GM19351 (cell line): ENCODE results near the gene PNPO.
A peak's percentile ranks its signal among the peaks of the same experiment; 100 is the strongest.

Experiments
- ATAC-seq: cut with Tn5 transposase; IDR thresholded peaks from one replicate; pipeline ENCODE4 v1.9.1; 2021; ENCODE audit warnings: mild to moderate bottlenecking, moderate library complexity; ENCODE audit not compliant: unreplicated experiment

The PNPO gene

DNA sequence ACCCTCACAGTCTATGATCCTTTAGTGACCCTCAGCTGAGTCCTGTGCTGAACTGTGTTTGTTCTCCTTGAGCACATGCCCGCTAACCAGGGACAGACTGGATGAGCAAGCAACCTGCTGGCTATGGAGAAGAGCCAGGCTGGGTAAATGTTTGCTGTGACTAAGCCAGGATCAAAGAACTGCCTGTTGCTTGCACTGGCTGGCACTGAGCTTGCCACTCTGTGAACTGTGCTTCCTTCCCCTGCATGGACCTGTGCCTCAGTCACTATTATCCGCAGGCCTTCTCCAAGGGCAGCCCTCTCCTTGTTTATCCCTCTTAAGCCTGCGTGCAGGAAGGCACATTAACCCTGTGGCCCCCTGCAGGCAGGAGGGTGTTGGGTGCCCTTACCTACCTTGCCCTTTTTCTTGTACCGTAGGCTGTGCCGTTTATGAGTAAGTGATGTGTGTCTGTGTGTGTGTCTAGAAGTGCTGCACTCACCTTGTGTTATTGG, 7.4 kb downstream of the PNPO start:
- ATAC-seq = no peak

DNA sequence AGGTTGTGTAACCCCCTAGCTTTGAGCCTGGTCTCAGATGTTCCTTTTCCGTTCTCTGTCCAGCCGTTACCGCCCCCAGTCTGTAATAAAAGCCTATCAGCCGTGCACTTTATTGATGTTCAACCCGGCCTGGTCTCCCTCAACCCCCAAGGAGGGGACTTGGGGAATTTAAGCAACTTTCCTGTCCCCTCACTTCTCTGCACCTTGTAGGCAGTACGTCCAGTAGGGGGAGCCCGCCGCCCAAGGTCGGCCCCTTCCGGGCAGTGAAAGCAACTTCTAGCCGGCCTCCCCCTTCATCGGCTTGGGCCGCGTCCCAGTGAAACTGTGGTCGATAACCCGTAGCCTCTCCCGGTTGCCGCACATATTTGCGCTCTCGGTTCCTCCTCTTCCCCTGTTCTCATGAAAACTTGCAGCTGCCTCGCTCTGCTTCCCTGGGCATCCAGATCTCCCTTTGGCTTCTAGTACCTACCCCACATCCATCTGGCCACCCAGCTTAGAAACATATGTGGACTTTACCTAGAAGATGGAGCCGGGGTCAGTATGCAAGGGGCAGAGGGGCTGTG, 7.9 kb downstream of the PNPO start:
- ATAC-seq = peak; percentile 63

DNA sequence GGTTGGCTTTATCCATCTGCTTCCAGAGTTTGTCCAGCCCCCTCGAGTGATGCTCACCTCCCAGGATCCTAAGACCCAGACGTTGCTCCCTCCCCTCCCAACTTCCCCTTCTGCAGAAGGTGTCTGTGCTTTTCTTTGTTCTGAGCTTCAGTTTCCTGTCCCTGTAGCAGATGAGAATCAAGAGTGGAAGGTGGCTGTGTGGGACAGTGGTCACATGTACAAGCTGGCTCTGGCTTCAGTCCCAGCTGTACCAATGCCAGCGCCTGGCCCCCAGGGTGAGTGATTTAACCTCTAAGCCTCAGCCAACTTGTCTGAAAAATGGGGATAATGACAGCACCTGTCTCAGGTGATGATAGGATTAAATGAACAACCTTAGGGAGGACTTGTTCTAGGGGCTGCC, 8.6 kb downstream of the PNPO start:
- ATAC-seq = no peak

DNA sequence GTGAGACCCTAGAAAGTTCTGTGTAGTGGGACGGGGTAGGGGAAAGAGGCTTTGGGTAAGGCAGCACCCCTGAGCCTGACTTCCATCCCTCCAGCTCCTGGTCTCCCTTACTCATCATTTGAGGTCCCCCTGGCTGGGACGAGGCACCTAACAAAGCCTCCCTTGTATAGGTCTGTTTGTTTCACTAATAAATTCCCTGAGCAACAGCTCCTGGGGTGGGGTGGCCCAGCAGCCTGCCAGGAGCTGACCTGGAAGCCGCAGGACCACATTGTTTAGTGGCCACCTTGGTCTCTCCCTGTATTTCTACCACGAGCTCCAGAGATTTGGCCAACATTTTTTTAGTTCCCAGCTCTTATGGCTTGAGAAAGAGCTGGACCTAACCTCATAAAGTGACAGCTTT, 9.1 kb downstream of the PNPO start:
- no peak for ATAC-seq

DNA sequence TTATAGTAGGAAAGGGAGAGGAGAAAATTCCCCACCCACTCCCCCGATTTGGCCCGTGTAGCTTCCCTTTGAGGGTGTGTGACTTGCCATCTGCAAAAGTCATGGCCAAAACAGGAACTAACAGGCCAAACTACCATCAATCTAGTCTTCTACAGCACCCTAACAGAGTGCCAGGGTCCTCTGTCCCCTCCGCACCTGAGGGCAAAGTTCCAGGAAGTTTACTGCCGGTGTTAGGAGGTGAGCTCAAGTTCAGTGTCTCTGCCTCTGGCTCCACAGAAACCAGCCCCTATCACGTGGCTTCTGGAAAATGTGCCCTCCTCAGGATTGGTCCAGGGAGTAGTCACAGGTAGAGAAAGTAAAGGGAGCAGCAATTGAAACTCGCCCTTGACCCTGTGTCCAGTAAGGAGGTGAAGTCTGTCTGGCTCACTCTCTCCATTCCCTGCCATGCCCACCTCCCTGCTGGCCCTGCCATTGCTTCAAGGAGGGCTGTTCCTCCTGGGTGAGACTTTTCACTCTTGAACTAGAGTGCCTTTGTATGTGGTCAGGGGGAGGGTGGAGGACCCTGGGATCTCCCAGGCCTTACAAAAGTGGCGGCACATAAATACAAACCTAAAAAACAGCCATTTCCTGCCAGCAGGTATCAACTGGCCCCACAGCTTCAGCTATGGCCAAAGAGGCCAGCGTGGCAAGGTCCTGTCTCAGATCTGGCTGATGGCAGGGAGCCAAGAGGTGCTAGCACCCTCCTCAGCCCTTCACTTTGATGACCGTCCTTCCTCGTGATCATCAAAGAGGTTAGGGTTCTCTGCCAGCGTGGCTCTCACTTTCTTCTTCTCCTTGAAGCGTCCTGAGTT, 11.0 kb downstream of the PNPO start:
- ATAC-seq = no peak

DNA sequence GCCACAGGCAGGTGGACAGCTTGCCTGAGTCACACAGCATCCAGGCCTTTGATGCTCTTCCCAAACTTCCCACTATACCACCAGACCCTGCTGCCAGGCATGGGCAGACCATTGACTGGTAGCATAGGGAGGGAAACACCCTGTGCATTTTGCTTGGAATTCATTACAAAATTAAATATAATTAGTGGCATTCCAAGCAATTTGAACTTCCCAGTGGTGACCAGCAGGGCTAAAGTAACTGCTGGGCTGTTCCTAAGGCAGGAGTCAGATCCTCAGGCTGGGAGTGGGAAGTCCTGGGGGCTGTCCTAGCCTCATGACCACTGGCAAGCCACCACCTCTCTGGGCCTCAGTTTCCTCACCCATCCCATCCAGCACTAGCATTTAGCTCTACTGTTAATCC, 12.5 kb downstream of the PNPO start:
- ATAC-seq = no peak

DNA sequence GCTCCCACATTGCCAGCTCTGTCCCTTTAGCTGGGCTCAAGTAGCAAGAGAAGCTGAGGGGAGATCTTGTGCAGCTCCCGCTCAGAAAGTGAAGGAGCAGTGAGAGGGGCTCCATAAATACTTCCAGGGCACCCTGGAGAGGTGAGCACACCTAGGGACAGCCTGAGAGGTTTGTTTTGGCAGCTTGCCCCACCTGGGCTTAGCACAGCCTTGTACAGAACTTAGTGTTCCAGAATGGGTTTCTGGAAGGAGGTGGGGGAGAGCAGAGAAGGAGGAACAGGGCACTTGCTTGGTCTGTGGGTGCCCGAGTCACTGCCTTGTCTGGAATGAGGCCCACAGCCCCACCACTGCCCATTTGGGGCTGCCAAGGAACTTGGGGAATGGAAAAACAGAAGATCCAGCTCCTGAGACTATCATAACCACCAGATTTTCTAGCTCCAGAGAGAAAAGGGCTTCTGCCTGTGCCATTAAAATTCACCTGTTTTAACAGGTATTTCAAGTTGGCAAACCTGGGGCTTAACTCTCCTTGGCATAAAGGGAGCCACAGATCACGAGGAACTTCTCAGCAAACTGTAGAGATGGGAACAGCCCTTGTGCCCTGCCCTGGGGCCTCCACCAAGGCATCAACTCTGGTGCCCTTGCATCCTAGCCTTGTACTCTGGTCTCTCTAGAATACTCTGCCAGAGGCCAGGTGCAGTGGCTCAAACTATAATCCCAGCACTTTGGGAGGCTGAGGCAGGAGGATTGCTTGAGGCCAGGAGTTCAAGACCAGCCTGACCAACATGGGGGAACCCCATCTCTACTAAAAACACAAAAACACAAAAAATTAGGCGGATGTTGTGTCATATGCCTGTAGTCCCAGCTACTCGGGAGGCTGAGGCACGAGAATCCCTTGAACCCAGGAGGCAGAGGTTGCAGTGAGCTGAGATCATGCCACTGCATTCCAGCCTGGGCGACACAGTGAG, 14.4 kb downstream of the PNPO start:
- no peak for ATAC-seq

DNA sequence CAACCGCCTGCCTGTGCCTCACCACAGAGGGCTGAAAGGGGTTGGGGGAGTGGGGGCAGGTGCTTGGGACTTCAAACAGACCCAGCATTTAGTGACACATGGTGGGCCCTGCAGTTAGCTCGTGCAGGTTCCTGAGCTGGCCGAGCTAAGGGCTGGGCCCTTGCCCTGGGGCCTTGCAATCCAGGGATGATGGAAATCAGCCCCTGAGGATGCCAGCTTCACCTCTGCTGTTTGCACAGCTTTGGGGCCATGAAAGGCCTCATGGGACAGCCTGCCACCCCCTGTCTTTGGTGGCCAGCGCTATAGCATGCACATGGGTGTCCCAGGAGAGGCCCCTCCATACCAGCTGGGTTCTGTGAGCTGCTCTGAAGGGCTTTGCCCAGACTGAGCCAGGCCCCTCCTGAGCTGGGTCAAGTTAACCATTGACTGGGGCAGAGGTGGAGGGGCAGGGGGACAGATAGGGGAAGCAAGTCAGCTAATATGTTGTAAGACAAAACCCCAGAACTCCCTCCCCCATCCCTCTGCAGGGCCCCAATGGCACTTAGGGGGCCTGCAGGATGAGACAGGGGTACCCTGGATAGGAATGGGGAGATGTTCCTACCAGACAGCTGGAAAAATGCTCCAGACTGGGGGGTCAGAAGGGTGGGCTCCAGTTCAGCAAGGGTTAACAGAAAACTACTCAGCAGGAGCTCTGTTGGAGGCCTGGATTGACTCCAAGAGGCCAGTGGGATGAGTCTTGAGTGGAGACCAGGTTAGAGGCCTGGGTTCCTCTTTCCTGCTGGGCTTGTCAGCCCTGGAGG, 15.6 kb downstream of the PNPO start:
- ATAC-seq = no peak

DNA sequence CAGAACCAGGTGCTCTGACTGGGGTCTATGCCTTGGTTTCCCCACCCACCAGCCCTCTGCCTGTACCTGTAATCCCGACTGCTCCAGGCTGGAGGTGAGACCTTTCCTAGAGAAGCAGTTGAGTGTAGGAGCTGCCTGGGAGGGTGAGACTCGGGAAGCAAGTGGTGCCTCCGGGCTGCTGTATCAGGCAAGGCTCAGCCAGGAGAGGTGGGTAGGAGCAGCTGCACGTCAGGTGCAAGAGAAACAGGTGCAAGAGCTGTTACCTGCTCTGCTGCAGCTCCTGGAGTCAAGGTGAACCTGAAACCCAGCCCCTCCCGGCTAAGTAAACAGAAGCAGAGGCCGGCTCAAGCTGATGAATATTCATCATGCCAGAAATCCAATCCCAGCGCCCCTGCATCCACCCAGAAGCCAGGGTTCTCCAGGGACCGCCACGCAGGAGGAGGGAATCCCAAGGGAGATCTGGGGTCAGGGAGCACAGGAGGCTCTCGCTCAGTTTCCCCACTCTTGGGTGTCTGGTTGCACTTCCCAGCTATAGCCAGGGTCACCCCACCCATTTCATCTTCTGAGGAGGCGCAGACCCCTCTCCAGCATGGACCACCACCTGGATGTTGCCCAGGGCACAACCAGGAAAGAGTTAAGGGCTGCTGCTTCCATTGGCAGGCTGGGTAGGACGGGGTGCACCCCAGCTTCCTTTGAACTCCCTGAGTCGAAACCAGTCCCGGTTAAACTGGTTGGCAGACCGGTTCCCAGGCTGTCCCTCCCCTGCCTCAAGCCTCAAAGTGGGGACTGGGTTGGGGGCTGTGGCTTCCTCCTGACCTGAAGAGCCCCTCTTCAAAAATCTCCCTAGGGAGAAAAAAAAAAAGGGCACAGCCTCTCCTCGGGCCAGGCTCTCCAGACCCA, 16.5 kb downstream of the PNPO start, which contains the start of gene PRR15L:
Gene PRR15L, minus strand, starts transcription at position 293 of the 900 bp plus-strand sequence. CDS start 4,649 bp downstream, outside the sequence.
- ATAC-seq = no peak

DNA sequence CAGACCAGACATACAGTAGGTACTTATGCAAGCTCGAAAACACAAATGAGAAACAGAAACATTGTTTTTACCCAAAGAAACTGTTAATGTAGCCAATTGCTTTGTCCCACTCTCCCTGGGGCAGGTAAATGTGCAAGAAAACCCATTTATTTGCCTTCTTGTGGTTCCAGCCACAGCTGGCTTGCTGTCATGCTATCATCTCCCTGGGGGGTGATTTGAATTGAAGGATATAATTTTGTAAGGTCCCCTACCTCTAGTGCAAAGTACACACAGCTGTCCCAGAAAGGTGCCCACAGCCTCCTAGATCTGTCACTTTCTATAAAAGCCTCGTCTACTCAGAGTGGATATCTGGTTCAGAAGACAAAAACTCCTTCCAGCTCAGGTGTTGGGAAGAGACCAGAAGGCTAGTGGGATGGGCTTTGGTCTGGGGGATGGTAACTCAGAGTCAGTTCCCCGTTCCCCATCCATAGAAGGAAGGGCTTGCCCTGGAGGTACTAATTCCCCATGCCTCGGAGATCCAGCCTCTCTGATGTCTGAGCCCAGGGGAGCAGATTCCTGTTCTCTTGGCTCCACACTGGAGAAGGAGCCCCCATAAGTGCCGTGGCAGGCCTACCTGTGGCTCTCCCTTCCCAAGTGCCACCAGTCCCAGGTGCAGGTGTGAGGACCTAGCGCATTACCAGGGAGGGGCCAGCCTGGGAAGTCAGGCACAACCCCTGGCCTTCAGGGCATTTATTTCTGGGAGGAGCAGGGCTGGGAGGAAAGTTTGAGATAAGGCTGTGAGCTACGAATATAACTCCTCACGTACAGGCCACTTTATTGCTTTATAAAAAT, 18.7 kb downstream of the PNPO start:
- no peak for ATAC-seq

DNA sequence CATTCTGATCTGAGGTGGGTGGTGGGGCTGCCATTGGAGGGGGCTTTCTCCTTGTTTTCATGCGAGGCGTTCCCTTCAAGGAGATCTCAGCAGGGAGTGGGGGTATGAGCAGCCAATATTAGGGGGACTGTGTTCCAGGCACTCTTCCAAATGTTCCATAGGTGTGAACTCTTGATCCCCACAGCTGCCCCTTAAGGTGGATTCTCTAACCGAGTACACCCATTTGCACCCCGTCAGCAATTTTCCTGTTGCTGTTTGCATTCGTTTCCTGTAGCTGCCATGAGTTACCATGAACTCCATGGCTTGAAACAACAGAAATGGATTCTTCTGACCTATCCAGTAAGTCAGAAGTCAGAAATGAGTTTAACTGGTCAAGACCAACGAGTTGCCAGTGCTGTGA, 20.0 kb downstream of the PNPO start:
- ATAC-seq = no peak

DNA sequence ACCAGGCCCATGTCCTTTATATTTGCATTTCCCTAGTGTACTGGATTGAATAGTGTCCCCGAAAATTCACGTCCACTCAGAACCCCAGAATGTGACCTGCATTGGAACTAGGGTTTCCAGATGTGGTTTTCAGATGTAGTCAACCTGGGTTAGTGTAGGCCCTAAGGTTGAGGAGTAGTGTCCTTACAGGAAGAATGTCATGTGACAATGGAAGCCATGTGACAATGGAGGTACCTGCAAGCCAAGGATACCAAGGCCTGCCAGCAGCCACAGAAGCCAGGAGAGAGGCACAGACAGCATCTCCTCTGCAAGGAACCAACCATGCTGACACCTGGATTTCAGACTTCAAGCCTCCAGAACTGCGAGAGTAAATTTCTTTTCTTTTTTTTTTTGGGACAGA, 21.5 kb downstream of the PNPO start:
- ATAC-seq = no peak

DNA sequence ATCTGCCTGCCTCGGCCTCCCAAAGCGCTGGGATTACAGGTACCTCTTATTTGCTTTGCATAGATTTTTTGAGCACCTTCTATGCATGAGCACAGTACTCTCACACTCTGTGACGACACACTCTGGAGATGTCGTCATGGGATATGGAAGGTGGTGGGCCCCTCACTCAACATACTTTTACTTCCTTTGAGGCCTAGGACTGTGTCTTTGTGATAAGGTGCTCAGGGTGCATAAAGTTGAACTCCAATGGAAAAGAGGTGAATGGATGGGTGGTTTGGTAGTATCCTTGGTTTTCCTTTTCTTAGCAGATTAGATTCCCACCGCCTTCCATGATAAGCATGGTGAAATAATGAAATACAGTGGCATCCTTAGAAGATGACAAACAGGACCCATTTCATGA, 23.5 kb downstream of the PNPO start:
- no peak for ATAC-seq

DNA sequence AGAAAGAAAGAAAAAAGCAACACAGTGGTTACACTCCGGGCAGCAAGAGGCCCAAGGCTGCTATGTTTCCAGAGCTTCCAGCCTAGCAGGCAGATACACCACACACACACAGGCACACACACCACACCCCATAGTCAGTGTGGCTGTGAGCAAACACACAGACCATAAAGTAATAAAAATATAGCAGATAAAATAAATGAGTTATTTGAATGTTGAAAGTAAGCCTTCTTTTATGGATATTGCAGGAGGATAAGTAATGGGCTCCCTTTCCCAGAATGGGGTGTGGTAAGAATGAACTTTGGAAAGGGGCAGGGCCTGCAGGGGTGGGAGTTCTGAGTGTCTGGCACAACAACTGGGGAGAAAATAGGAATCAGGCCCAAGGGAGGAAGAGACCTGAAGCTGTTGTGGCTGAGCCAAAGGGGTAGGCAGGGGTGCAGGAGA, 24.7 kb downstream of the PNPO start:
- no peak for ATAC-seq

DNA sequence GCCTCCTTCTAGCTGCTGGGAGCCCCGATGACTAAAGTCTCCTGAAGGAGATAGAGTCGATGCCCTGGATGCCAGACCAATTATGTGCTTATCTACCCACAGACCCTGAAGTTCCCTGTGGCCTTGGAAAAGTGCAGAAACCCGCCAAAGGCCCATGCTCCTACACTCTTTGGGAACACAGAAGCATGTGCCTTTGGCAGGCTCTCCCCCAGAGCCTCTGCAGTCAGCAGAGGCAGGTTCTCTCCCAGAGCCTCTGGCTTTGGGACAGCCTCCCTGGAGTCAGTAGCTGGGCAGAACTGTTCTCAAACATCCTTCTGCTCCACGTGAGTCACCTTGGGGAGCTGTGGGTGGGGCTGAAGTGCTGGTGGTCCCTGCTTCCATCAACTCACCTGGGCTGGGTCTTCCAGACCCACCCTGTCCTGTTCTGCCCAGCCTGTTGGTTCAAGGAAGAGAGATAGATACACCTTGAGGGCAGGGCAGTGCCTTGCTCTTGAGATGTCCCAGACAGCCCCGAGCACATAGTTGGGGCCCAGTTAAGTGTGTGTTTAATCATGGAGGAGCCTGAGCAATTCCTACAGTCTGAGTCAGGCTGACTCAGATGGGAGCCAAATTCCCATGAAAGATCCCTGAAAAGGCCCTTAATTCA, 26.4 kb downstream of the PNPO start:
- ATAC-seq = no peak

DNA sequence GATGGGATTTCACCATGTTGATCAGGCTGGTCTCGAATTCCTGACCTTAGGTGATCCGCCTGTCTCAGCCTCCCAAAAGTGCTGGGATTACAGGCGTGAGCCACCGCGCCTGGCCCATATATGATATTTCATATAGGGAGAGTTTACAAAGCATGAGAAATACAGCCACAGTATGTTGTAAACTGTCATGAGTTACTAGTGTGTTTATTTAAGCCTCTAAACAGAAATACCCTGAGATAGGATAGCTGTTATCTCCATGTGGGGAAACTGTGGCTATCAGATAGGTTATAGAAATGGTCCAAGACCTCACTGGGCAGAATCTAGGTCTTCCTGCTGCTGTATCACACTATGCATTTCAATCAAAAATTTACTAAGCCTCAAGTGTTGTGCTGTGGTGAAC, 27.5 kb downstream of the PNPO start:
- no peak for ATAC-seq

DNA sequence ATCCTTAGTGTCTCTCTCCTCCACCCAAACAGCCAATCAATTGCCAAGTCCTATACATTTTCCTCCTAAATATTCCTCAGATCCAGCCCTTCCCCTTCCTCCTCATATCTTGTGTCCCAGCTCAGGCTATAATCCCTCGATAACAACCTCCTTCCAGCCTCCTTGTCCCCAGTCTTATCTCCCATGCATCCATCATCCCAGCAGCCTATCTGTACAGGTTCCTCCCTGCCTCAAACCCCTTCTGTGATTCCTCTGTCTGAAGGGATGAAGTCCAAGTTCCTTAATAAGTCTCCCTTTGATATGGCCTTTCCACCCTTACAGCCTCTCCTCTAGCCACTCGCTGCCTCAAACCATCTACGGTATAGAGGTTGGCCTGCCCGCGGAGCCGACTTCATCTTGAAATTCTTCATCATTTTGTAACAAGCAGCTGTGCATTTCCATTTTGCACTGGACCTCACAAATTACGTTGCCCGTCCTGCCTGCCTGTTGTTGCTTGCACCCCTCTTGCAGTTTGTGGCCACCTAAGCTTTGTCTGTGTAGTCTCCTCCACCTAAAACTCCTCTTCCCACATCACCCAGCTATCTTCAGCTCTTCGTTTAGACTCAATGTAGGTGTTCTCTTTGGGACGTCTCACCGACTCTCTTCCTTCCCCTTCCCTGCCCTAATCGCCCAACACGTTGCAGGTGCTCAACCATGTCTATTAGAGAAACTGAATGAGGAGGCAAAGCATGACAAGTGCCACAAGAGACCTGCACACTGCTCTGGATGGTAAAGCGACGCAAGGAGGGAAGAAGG, 28.8 kb downstream of the PNPO start:
- no peak for ATAC-seq
